HCT116 (cell line): Measurements from ENCODE around the gene GIMAP5. TPM values are rescaled to one million over a fixed set of nuclear protein-coding genes. Genes with fewer than 3 reads are reported as not detected.

Experiments
- CBX3 ChIP-seq: IDR thresholded peaks from 2 replicates; pipeline ENCODE4 v1.6.1; 2012; ENCODE audit warnings: low read depth
- EGR1 ChIP-seq: IDR thresholded peaks from 2 replicates; pipeline ENCODE4 v1.6.1; 2012; ENCODE audit warnings: low read depth
- EZH2 ChIP-seq: fragments of 200-600 bp; sonication (generic); IDR thresholded peaks from 2 replicates; pipeline ENCODE4 v1.6.1; 2017; ENCODE audit warnings: antibody characterized with exemption, mixed run types
- EZH2phosphoT487 ChIP-seq: fragments of 200-600 bp; IDR thresholded peaks from 2 replicates; pipeline ENCODE4 v1.6.1; 2018; ENCODE audit warnings: antibody characterized with exemption, borderline replicate concordance
- FOSL1 ChIP-seq: IDR thresholded peaks from 2 replicates; pipeline ENCODE4 v1.6.1; 2012; ENCODE audit warnings: low read depth
- POLR2A ChIP-seq: IDR thresholded peaks from 2 replicates; pipeline ENCODE4 v1.7.0; 2011; ENCODE audit warnings: borderline replicate concordance; ENCODE audit not compliant: insufficient read depth, insufficient read length; ENCODE audit errors: extremely low read depth
- SP1 ChIP-seq: IDR thresholded peaks from 2 replicates; pipeline ENCODE4 v1.6.1; 2012; ENCODE audit warnings: low read depth
- ZFX ChIP-seq: fragments of 450-650 bp; IDR thresholded peaks from 2 replicates; pipeline ENCODE4 v1.6.1; 2017
- total RNA-seq: library from RNA; stranded (reverse); gene quantifications from one replicate; pipeline ENCODE4 v1.2.1, GENCODE V29; 2021; ENCODE audit not compliant: unreplicated experiment
- TF ChIP-seq, protein P1 (sequence below), 3 experiments: fragments of 200-600 bp in 1 of 3; sonication (generic) in 1 of 3; IDR thresholded peaks in 2 of 3; conservative IDR thresholded peaks in 1 of 3; 2 replicates each; pipeline ENCODE4 v1.5.1; 2012 to 2017; ENCODE audit warnings: low read depth in 2 of 3, low read length in 2 of 3, antibody characterized with exemption in 1 of 3, borderline replicate concordance in 1 of 3, control low read depth in 1 of 3, mild to moderate bottlenecking in 1 of 3, mixed read lengths in 1 of 3, mixed run types in 1 of 3, moderate library complexity in 1 of 3; ENCODE audit not compliant: insufficient read depth in 1 of 3
- TF ChIP-seq, protein P2 (sequence below): IDR thresholded peaks from 2 replicates; pipeline ENCODE4 v1.6.1; 2012
- TF ChIP-seq, protein P3 (sequence below): IDR thresholded peaks from 2 replicates; pipeline ENCODE4 v1.6.1; 2012

The GIMAP5 gene
- total RNA-seq, 1 experiment from 2014 or later, result 0.57 TPM

DNA sequence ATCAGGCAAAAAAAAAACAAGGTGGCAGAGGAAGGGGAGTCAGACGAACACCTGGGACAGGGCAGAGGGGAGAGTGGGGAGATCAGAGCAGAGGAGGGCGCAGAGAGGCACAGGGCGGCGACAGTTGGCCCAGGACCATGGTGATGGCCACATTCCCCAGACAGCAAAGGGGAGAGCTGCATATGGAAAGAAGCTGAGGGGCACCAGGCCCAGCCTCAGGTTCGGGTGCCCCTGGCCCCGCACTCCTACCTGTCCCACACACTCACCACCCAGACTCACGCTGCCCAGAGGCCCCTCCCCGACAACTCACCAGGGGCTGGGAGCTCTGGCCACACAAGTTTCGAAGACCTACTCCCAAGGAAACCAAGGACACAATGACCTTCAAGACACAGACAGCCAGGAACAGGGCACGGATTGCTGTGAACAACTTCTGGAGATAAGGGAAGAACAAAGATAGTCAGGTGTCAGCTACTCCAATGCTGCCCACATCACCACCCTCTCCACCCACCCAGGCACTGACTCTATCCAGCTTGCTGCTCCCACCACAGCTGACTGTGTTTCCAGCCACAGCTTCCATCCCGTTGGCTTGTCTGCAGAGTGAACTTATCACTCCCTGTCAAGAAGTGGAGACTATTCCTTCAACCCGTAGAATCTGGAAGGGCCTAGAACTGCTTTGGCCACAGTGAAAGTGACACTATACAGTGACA, 54.7 kb downstream of the GIMAP5 start (continued):
- TF ChIP-seq EGR1 (no peak), EZH2 (no peak), EZH2phosphoT487 (no peak), POLR2A (no peak), CBX3 (no peak), FOSL1 (no peak), ZFX (no peak), SP1 (no peak)
- TF ChIP-seq, protein P1, sequence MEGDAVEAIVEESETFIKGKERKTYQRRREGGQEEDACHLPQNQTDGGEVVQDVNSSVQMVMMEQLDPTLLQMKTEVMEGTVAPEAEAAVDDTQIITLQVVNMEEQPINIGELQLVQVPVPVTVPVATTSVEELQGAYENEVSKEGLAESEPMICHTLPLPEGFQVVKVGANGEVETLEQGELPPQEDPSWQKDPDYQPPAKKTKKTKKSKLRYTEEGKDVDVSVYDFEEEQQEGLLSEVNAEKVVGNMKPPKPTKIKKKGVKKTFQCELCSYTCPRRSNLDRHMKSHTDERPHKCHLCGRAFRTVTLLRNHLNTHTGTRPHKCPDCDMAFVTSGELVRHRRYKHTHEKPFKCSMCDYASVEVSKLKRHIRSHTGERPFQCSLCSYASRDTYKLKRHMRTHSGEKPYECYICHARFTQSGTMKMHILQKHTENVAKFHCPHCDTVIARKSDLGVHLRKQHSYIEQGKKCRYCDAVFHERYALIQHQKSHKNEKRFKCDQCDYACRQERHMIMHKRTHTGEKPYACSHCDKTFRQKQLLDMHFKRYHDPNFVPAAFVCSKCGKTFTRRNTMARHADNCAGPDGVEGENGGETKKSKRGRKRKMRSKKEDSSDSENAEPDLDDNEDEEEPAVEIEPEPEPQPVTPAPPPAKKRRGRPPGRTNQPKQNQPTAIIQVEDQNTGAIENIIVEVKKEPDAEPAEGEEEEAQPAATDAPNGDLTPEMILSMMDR (IDR thresholded peaks at IDR 0.05 in 2 of 3, conservative IDR thresholded peaks at IDR 0.05 in 1 of 3; ENCODE audit: borderline replicate concordance in 1 of 3, insufficient read depth in 1 of 3, low read depth in 2 of 3, low read length in 2 of 3), result no peak
- TF ChIP-seq, protein P2, sequence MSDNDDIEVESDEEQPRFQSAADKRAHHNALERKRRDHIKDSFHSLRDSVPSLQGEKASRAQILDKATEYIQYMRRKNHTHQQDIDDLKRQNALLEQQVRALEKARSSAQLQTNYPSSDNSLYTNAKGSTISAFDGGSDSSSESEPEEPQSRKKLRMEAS, result no peak
- TF ChIP-seq, protein P3, sequence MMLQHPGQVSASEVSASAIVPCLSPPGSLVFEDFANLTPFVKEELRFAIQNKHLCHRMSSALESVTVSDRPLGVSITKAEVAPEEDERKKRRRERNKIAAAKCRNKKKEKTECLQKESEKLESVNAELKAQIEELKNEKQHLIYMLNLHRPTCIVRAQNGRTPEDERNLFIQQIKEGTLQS, result no peak

Other genes starting within 250 kb of the GIMAP5 start
- 0.25 TPM for gene GIMAP7, start 222.5 kb upstream of the GIMAP5 start, total RNA-seq
- 0.49 TPM for gene GIMAP4, start 170.0 kb upstream of the GIMAP5 start, total RNA-seq
- gene GIMAP6, start 105.0 kb upstream of the GIMAP5 start, total RNA-seq, result 0.12 TPM
- not detected for gene GIMAP2, start 51.7 kb upstream of the GIMAP5 start, total RNA-seq
- gene GIMAP1, start 20.8 kb upstream of the GIMAP5 start, total RNA-seq, result 0.10 TPM
- 0.42 TPM for gene TMEM176B, start 62.9 kb downstream of the GIMAP5 start, total RNA-seq
- gene TMEM176A, start 63.4 kb downstream of the GIMAP5 start, total RNA-seq, result not detected
- 0.37 TPM for gene AOC1, start 115.1 kb downstream of the GIMAP5 start, total RNA-seq
- 9.7 TPM for gene KCNH2, start 240.9 kb downstream of the GIMAP5 start, total RNA-seq